SK-N-SH (cell line): ENCODE measurements around the gene PLXNA4. TPM values are rescaled to one million over a fixed set of nuclear protein-coding genes. Genes with fewer than 3 reads are reported as not detected.

Experiments used
- CTCF ChIA-PET: fragments of 300-600, 350-600 bp; formaldehyde crosslinking; extraction: SDS; loops from one replicate; lab custom pipeline; 2021; lab: Yijun Ruan, JAX
- POLR2A ChIA-PET: fragments of 350-600 bp; sonication (Branson Sonifier 250); formaldehyde crosslinking; extraction: SDS; loops from one replicate; lab custom pipeline; 2020; ENCODE audit warnings: antibody characterized with exemption, inconsistent platforms; lab: Yijun Ruan, JAX
- DNase-seq: peaks from one replicate; pipeline ENCODE4 v3.0.0; 2012
- H2AFZ ChIP-seq: fragments of 200-600 bp; sonication (generic); 2 replicates; pipeline ENCODE4 v1.8.1; 2016; ENCODE audit warnings: antibody characterized with exemption, mild to moderate bottlenecking, low read depth
- H3F3A ChIP-seq: fragments of 200-600 bp; sonication (generic); replicated peaks from 2 replicates; pipeline ENCODE3; 2016; ENCODE audit warnings: antibody characterized with exemption, mild to moderate bottlenecking; ENCODE audit not compliant: insufficient read depth
- H3K27ac ChIP-seq, 2 experiments: fragments of 200-500 bp in 1 of 2; fragments of 200-600 bp in 1 of 2; sonication (Bioruptor generic) in 1 of 2; sonication (generic), shearing (Covaris generic) in 1 of 2; 2 replicates each; pipeline versions ENCODE4 v1.5.1 to v1.6.1; 2014 to 2016; ENCODE audit warnings: low read depth in 2 of 2, inconsistent platforms in 1 of 2, low read length in 1 of 2, mild to moderate bottlenecking in 1 of 2, mixed read lengths in 1 of 2
- H3K27me3 ChIP-seq: fragments of 200-600 bp; sonication (generic), shearing (Covaris generic); 2 replicates; pipeline ENCODE4 v1.6.1; 2016; ENCODE audit warnings: mixed run types; ENCODE audit not compliant: insufficient read depth
- H3K36me3 ChIP-seq, 2 experiments: fragments of 200-500 bp in 1 of 2; fragments of 200-600 bp in 1 of 2; sonication (Bioruptor generic) in 1 of 2; sonication (generic) in 1 of 2; replicated peaks in 1 of 2; 2 replicates each; pipeline versions ENCODE3 to v1.5.1; 2014 to 2016; ENCODE audit warnings: low read length in 1 of 2, mild to moderate bottlenecking in 1 of 2; ENCODE audit not compliant: insufficient read depth in 2 of 2, control insufficient read depth in 1 of 2
- H3K4me1 ChIP-seq, 2 experiments: fragments of 200-500 bp in 1 of 2; fragments of 200-600 bp in 1 of 2; sonication (Bioruptor generic) in 1 of 2; sonication (generic), shearing (Covaris generic) in 1 of 2; 2 replicates each; pipeline versions ENCODE4 v1.5.1 to v1.6.1; 2014 to 2016; ENCODE audit warnings: low read depth in 1 of 2, low read length in 1 of 2, mixed run types in 1 of 2; ENCODE audit not compliant: insufficient read depth in 2 of 2, control insufficient read depth in 1 of 2
- H3K4me2 ChIP-seq: fragments of 200-600 bp; sonication (generic), shearing (Covaris generic); 2 replicates; pipeline ENCODE4 v1.6.1; 2017; ENCODE audit warnings: mixed run types
- H3K4me3 ChIP-seq, 2 experiments: fragments of 200-500 bp in 1 of 2; fragments of 200-600 bp in 1 of 2; sonication (Bioruptor generic) in 1 of 2; sonication (generic), shearing (Covaris generic) in 1 of 2; 2 replicates each; pipeline versions ENCODE4 v1.5.1 to v1.8.1; 2014 to 2016; ENCODE audit warnings: low read depth in 2 of 2, inconsistent platforms in 1 of 2, low read length in 1 of 2, mild to moderate bottlenecking in 1 of 2, mixed read lengths in 1 of 2, moderate library complexity in 1 of 2
- H3K79me2 ChIP-seq: fragments of 200-600 bp; sonication (generic); 2 replicates; pipeline ENCODE4 v1.8.1; 2017; ENCODE audit warnings: mild to moderate bottlenecking; ENCODE audit not compliant: insufficient read depth
- H3K9ac ChIP-seq: fragments of 200-600 bp; sonication (generic); 2 replicates; pipeline ENCODE4 v1.6.1; 2017; ENCODE audit warnings: mixed run types
- H3K9me2 ChIP-seq: fragments of 200-600 bp; sonication (generic); 2 replicates; pipeline ENCODE4 v1.6.1; 2017; ENCODE audit warnings: mixed run types
- H3K9me3 ChIP-seq: fragments of 200-600 bp; sonication (generic); 2 replicates; pipeline ENCODE4 v1.6.1; 2017; ENCODE audit warnings: mixed run types, mild to moderate bottlenecking, moderate library complexity
- H4K20me1 ChIP-seq: fragments of 200-600 bp; sonication (generic); 2 replicates; pipeline ENCODE4 v1.6.1; 2017; ENCODE audit warnings: mild to moderate bottlenecking, mixed run types; ENCODE audit not compliant: insufficient read depth
- CHD2 ChIP-seq: fragments of 150-350 bp; IDR thresholded peaks from 2 replicates; pipeline ENCODE4 v1.6.1; 2018; ENCODE audit warnings: low read length; ENCODE audit not compliant: partially characterized antibody
- EP300 ChIP-seq, 2 experiments: IDR thresholded peaks; 2 replicates each; pipeline versions ENCODE4 v1.4.0 to v1.6.1; 2012; ENCODE audit warnings: borderline replicate concordance in 1 of 2, low read depth in 1 of 2, low read length in 1 of 2
- EZH2phosphoT487 ChIP-seq: fragments of 200-600 bp; sonication (generic); IDR thresholded peaks from 2 replicates; pipeline ENCODE4 v1.6.1; 2017; ENCODE audit warnings: low read depth, mixed run types, mild to moderate bottlenecking, antibody characterized with exemption, moderate library complexity, borderline replicate concordance
- GATA2 ChIP-seq: sonication (generic); formaldehyde crosslinking; IDR thresholded peaks from 2 replicates; pipeline ENCODE4 v1.5.0; 2020; ENCODE audit warnings: mild to moderate bottlenecking, missing genetic modification reagents
- NRF1 ChIP-seq: IDR thresholded peaks from 2 replicates; pipeline ENCODE4 v1.6.1; 2012; ENCODE audit warnings: low read depth, mild to moderate bottlenecking, low read length
- RAD21 ChIP-seq: IDR thresholded peaks from 2 replicates; pipeline ENCODE4 v1.6.1; 2012; ENCODE audit warnings: mild to moderate bottlenecking, low read length
- RCOR1 ChIP-seq: fragments of 150-350 bp; IDR thresholded peaks from 2 replicates; pipeline ENCODE4 v1.6.1; 2017; ENCODE audit warnings: antibody characterized with exemption, low read length
- RXRA ChIP-seq: IDR thresholded peaks from 2 replicates; pipeline ENCODE4 v1.4.0; 2012; ENCODE audit warnings: low read depth, mild to moderate bottlenecking, borderline replicate concordance
- SMC3 ChIP-seq: IDR thresholded peaks from 2 replicates; pipeline ENCODE4 v1.6.1; 2012; ENCODE audit warnings: low read depth, low read length, improper control_type of control experiment
- TEAD4 ChIP-seq: IDR thresholded peaks from 2 replicates; pipeline ENCODE4 v1.4.0; 2012; ENCODE audit warnings: mild to moderate bottlenecking, borderline replicate concordance; ENCODE audit not compliant: insufficient read depth
- WGBS: methylation state at CpG from one replicate; pipeline ENCODE4 v1.1.6; 2017; ENCODE audit warnings: low lambda C conversion rate; 5-methylcytosine and 5-hydroxymethylcytosine counted together
- polyA plus RNA-seq, 3 experiments: library from polyadenylated mRNA; depleted of rRNA; stranded (reverse); fragments of >200 nt; gene quantifications; 2 replicates each; pipeline ENCODE4 v1.2.3, GENCODE V29; 2012
- TF ChIP-seq, protein P1 (sequence below): IDR thresholded peaks from 2 replicates; pipeline ENCODE4; 2012
- TF ChIP-seq, protein P2 (sequence below): fragments of 200-600 bp; sonication (generic); IDR thresholded peaks from 2 replicates; pipeline ENCODE4 v1.6.1; 2017; ENCODE audit warnings: antibody characterized with exemption, mild to moderate bottlenecking, moderate library complexity

PLXNA4 gene
- polyA plus RNA-seq, 1 of the 3 experiments (the other 2 are of a cell fraction): 2.4 TPM

DNA sequence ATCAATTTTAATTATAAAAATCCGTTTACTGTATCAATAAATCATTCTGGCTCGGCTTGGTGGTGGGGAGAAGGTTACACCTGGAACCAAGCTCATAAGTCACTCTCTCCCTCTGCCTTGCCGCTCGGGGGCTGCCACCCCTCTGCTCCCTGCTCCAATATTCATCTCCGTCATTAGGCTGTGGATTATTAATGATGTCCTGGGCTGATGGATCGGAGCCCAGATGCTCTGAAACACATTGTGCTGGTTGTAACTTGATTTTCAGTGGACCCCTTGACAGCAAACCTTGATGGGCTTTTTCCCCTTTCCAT lies 314.2 kb downstream of the PLXNA4 start:
- TF ChIP-seq EZH2phosphoT487 (no peak), RAD21 (no peak), NRF1 (no peak)
- TF ChIP-seq, all 33 proteins: peak for 0
- Histone ChIP-seq H3K79me2 (no peaks in the 10 kb centered on the region), H3K27me3 (0 out of 2 replicates have a peak, but pooled peaks cover 7% of the 10 kb centered on the region), H3K9me2 (no peaks in the 10 kb centered on the region), H3K4me1 (peaks cover 0 to 24% of the 10 kb centered on the region in 2 experiments; a peak in 1 of 4 replicates), H3K9me3 (no peaks in the 10 kb centered on the region), H3K27ac (no peak overlapping the region), H4K20me1 (no peaks in the 10 kb centered on the region), H2AFZ (no peak overlapping the region), H3K9ac (no peak overlapping the region), H3F3A (no peaks in the 10 kb centered on the region), H3K4me3 (no peak overlapping the region), H3K4me2 (no peak overlapping the region), H3K36me3 (no peaks in the 10 kb centered on the region)
- ChIA-PET POLR2A (interaction anchor here (0.6 kb wide), 1 partner anchor 413 kb away, joined by 3 read pairs; no protein-coding TSS in a partner anchor), CTCF (interaction anchor here (1.0 to 1.2 kb wide), 3 partner anchors 21 to 319 kb away, joined by 3 to 5 read pairs (median 3); no protein-coding TSS in a partner anchor)
- 56% methylated on average over 6 of the region's 6 CpGs for WGBS
- DNase-seq: no peak

DNA sequence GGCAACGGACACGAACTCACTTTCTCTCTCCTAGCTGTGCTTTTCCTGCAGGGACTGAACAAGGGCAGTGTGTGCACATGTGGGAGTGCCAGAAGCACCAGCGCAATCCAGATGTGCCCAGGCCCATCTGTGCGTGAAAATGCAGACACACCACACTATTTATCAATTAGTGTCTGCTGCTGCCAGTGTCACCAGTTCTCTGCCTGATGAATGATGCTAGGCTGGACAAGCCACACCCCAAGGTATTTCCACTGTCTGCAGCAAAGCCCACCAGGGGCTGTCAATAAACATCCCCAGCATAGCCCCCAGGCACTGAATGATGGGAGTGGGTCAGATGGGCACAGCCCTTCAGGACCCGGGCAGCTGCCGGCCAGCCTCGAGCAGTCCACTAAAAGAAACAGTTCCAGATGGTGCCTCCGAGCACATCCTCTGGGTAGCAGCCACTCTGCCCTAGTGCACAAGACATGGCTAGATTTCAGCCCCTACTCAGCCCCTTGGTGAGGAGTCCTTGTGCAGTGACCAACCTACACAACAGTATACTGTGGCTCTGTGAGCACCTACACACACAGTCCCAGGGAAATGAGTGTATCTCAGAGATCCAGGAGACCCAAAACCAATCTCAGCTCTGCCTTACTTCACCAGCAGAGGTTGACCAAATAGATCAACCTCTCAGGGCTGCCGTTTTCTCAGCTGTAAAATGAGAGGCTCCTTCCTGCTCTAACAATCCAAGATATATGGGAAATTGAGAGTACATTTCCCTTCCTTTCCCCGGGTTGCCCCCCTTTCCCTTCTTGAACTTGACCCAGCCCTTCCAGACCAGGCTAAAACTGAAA lies 314.7 kb downstream of the PLXNA4 start:
- H3K79me2 ChIP-seq: no peaks in the 10 kb centered on the region
- H3K9me2 ChIP-seq: no peaks in the 10 kb centered on the region
- 31% methylated on average over 10 of the region's 10 CpGs for WGBS
- no peak overlapping the region for H3K4me3 ChIP-seq
- H4K20me1 ChIP-seq: no peaks in the 10 kb centered on the region
- no peaks in the 10 kb centered on the region for H3F3A ChIP-seq
- TF ChIP-seq CHD2 (peak; percentile 78), GATA2 (CRISPR knock-in tag) (0 out of 2 replicates have a peak, but pooled peaks have one; percentile 18), EP300 (IDR thresholded peaks at IDR 0.05; ENCODE audit: borderline replicate concordance in 1 of 2, low read depth in 1 of 2, low read length in 1 of 2) (peak in 1 of 2 experiments; percentile 85; a peak in 2 of 4 replicates), NRF1 (no peak), RCOR1 (peak; percentile 88), TEAD4 (no peak), SMC3 (no peak), RXRA (no peak)
- TF ChIP-seq, protein P1, sequence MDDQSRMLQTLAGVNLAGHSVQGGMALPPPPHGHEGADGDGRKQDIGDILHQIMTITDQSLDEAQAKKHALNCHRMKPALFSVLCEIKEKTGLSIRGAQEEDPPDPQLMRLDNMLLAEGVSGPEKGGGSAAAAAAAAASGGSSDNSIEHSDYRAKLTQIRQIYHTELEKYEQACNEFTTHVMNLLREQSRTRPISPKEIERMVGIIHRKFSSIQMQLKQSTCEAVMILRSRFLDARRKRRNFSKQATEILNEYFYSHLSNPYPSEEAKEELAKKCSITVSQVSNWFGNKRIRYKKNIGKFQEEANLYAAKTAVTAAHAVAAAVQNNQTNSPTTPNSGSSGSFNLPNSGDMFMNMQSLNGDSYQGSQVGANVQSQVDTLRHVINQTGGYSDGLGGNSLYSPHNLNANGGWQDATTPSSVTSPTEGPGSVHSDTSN: no peak
- TF ChIP-seq, protein P2, sequence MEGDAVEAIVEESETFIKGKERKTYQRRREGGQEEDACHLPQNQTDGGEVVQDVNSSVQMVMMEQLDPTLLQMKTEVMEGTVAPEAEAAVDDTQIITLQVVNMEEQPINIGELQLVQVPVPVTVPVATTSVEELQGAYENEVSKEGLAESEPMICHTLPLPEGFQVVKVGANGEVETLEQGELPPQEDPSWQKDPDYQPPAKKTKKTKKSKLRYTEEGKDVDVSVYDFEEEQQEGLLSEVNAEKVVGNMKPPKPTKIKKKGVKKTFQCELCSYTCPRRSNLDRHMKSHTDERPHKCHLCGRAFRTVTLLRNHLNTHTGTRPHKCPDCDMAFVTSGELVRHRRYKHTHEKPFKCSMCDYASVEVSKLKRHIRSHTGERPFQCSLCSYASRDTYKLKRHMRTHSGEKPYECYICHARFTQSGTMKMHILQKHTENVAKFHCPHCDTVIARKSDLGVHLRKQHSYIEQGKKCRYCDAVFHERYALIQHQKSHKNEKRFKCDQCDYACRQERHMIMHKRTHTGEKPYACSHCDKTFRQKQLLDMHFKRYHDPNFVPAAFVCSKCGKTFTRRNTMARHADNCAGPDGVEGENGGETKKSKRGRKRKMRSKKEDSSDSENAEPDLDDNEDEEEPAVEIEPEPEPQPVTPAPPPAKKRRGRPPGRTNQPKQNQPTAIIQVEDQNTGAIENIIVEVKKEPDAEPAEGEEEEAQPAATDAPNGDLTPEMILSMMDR: no peak
- no peak overlapping the region for H3K4me2 ChIP-seq
- peaks cover 0 to 30% of the 10 kb centered on the region in 2 experiments; a peak in 1 of 4 replicates for H3K4me1 ChIP-seq
- H3K27me3 ChIP-seq: 0 out of 2 replicates have a peak, but pooled peaks cover 7% of the 10 kb centered on the region
- peak; percentile 78 for DNase-seq
- ChIA-PET CTCF (interaction anchor here (1.1 to 1.2 kb wide), 2 partner anchors 22 to 319 kb away, joined by 3 read pairs; no protein-coding TSS in a partner anchor), POLR2A (interaction anchor here (0.6 kb wide), 1 partner anchor 413 kb away, joined by 3 read pairs; no protein-coding TSS in a partner anchor)
- H3K9ac ChIP-seq: no peak overlapping the region
- H3K27ac ChIP-seq: peak overlapping the region in 1 of 2 experiments; percentile 39; a peak in 2 of 4 replicates
- no peak overlapping the region for H2AFZ ChIP-seq
- H3K9me3 ChIP-seq: no peaks in the 10 kb centered on the region
- H3K36me3 ChIP-seq: no peaks in the 10 kb centered on the region
